Transverse colon (tissue), 4 donors: ENCODE measurements around the gene SELPLG. TPM values are rescaled to one million over a fixed set of nuclear protein-coding genes. Genes with fewer than 3 reads are reported as not detected.

ENCODE experiments used
- DNase-seq: peaks from one replicate; pipeline ENCODE4 v3.0.0-alpha.2; 2019
- H3K27ac ChIP-seq, 4 donors: fragments of 200-600 bp; sonication (generic); 2 replicates each; pipeline ENCODE4 v1.5.1; 2016 to 2018; ENCODE audit warnings: inconsistent platforms in 4 of 4
- H3K27me3 ChIP-seq: fragments of 200-600 bp; sonication (generic); 2 replicates; pipeline ENCODE4 v1.5.1; 2017; ENCODE audit warnings: inconsistent platforms
- H3K36me3 ChIP-seq, 4 donors: fragments of 200-600 bp; sonication (generic); 2 replicates each; pipeline ENCODE4 v1.5.1; 2017 to 2019; ENCODE audit warnings: inconsistent platforms in 4 of 4
- H3K4me1 ChIP-seq, 4 donors: fragments of 200-600 bp; sonication (generic); 2 replicates each; pipeline ENCODE4 v1.5.1; 2017 to 2020; ENCODE audit warnings: inconsistent platforms in 4 of 4
- H3K4me3 ChIP-seq, 4 donors: fragments of 200-600 bp; sonication (generic); 1 replicate in 1 of 4; 2 replicates in 3 of 4; pipeline versions ENCODE4 v1.5.1 to v1.6.1; 2017 to 2019; ENCODE audit warnings: inconsistent platforms in 4 of 4
- H3K9me3 ChIP-seq, 2 donors: fragments of 200-600 bp; sonication (generic); 2 replicates each; pipeline ENCODE4 v1.5.1; 2017 to 2019; ENCODE audit warnings: inconsistent platforms in 2 of 2
- EP300 ChIP-seq: sonication (generic); formaldehyde crosslinking; IDR thresholded peaks from one replicate; pipeline ENCODE4 v1.6.1; 2017; ENCODE audit warnings: antibody characterized with exemption, low read depth
- POLR2A ChIP-seq: fragments of 450-650 bp; IDR thresholded peaks from one replicate; pipeline ENCODE4 v1.6.1; 2016; ENCODE audit warnings: antibody characterized with exemption, mild to moderate bottlenecking, moderate library complexity
- POLR2AphosphoS5 ChIP-seq, 3 donors: sonication (generic); formaldehyde crosslinking; IDR thresholded peaks; one replicate each; pipeline ENCODE4 v1.6.1; 2016; ENCODE audit warnings: antibody characterized with exemption in 3 of 3
- WGBS, 2 donors: methylation state at CpG; one replicate each; pipeline ENCODE4 v1.1.5; 2018; ENCODE audit warnings: low coverage in 1 of 2; 5-methylcytosine and 5-hydroxymethylcytosine counted together
- in situ Hi-C, 4 donors: fragments of 200-750 bp; cut with MboI; loops; one replicate each; pipeline versions ENCODE4 v1.15.0 to v1.15.1; 2017; ENCODE audit warnings: low sequenced_read_pairs in 3 of 4, low pct_ligation_motif_present in 1 of 4, low pct_unique_long_range_greater_than_20kb in 1 of 4
- intact Hi-C: fragments of 100-400 bp; cut with DNase I; formaldehyde crosslinking; loops from one replicate; pipeline ENCODE4 v1.15.1; 2023; ENCODE audit warnings: low total_unique reads
- total RNA-seq, 4 donors: library from RNA; depleted of rRNA; stranded (reverse); fragments of >200 nt; gene quantifications; one replicate each; pipeline ENCODE4 v1.1.0, GENCODE V29; 2016
- TF ChIP-seq, protein P1 (sequence below), 5 experiments: fragments of 200-600 bp in 3 of 5; fragments of 450-650 bp in 2 of 5; sonication (generic) in 3 of 5; IDR thresholded peaks; 1 replicate in 2 of 5; 2 replicates in 3 of 5; pipeline ENCODE4 v1.5.1; 2016 to 2017; ENCODE audit warnings: antibody characterized with exemption in 5 of 5, inconsistent platforms in 3 of 5, mild to moderate bottlenecking in 2 of 5, moderate library complexity in 1 of 5

The SELPLG gene
- total RNA-seq, 4 donors from 2014 or later: 1.6 to 9.4 (median 3.6) TPM

DNA sequence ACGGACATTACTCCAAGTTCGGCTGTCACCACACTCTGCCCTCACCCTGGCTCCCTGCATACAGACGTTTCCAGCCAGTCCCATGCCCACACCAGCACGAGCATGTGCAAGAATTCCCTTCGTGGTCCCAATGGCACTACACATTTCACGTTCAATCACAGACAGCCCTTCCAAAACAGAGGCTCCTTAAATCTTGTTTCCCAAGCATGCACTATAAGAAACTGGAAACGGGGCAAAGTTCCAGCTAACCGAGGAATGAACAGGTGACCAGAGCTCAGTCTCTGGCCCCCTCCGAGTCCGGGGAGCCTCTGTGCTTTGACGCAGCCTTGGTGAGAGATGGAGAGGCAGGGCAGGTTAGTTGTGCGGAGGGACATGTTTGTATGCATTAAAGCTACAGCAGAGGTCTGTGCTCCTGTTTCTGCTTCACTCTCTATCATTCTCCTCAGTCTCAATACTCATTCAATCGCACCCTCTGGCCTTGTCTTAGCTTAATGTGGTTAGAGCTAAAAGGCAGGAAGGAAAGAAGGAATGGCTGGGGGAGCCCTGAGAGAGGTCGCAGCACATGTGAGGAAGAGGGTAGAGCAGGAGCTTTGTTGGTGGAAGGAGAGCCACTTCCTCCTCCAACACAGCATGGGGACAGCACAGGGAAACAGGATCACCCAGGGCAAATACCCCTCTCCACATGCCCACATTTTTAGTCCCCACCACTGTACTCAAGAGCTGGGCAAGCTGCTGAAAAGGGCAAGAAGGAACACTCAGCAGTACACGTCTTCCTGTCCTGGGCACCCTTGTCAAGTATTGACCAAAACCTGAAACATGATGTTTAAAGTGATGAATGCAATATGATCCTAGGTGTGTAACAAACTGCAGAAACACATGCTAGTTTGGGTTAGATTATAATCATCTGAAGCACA, 12.2 kb upstream of the SELPLG start:
- H3K36me3 ChIP-seq: peaks cover 0 to 44% (median 10%) of the 10 kb centered on the region in 4 donors

DNA sequence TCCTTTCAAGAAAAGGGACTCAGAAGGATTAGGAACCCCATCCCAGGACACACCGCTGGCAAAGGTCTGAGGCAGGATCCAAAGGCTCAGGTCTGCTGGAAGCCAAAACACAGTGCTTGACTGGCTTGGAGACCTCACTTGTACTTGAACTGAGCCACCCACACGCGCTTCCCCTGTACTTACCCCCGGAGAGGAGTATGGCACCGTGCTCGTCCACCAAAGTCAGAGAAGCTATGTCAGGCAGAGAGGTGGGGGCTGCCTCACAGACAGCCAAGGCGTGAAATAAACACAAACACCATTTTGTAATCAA, 11.1 kb upstream of the SELPLG start:
- 80 to 97% methylated on average over 1 to 7 of the region's 7 CpGs for WGBS, 2 donors
- TF ChIP-seq EP300 (no peak), POLR2AphosphoS5 (IDR thresholded peaks at IDR 0.05) (no peak), POLR2A (no peak)
- TF ChIP-seq, protein P1, sequence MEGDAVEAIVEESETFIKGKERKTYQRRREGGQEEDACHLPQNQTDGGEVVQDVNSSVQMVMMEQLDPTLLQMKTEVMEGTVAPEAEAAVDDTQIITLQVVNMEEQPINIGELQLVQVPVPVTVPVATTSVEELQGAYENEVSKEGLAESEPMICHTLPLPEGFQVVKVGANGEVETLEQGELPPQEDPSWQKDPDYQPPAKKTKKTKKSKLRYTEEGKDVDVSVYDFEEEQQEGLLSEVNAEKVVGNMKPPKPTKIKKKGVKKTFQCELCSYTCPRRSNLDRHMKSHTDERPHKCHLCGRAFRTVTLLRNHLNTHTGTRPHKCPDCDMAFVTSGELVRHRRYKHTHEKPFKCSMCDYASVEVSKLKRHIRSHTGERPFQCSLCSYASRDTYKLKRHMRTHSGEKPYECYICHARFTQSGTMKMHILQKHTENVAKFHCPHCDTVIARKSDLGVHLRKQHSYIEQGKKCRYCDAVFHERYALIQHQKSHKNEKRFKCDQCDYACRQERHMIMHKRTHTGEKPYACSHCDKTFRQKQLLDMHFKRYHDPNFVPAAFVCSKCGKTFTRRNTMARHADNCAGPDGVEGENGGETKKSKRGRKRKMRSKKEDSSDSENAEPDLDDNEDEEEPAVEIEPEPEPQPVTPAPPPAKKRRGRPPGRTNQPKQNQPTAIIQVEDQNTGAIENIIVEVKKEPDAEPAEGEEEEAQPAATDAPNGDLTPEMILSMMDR (IDR thresholded peaks at IDR 0.05): no peak
- Histone ChIP-seq H3K27ac (peak overlapping the region in 2 of 4 donors; percentile 21 to 59), H3K36me3 (peaks cover 0 to 38% (median 8%) of the 10 kb centered on the region in 4 donors), H3K9me3 (no peaks in the 10 kb centered on the region), H3K4me3 (no peak overlapping the region), H3K27me3 (no peaks in the 10 kb centered on the region), H3K4me1 (peaks cover 0 to 24% (median 6%) of the 10 kb centered on the region in 4 donors)
- intact Hi-C loops: no loop called here
- in situ Hi-C loops: no loop called here
- no peak for DNase-seq

More for the DNA sequence above, 12.2 kb upstream of the SELPLG start:
- WGBS, 2 donors: 82 to 83% methylated on average over 9 to 15 of the region's 15 CpGs
- in situ Hi-C loops (no loop called here), intact Hi-C loops (no loop called here)
- H3K27me3 ChIP-seq: no peaks in the 10 kb centered on the region
- no peaks in the 10 kb centered on the region for H3K9me3 ChIP-seq
- peak overlapping the region in 1 of 4 donors; percentile 22 for H3K27ac ChIP-seq
- peaks cover 0 to 24% (median 6%) of the 10 kb centered on the region in 4 donors for H3K4me1 ChIP-seq
- H3K4me3 ChIP-seq: no peak overlapping the region
- TF ChIP-seq EP300: no peak
- TF ChIP-seq POLR2A: no peak
- no peak for TF ChIP-seq POLR2AphosphoS5 (IDR thresholded peaks at IDR 0.05)
- TF ChIP-seq, protein P1 (IDR thresholded peaks at IDR 0.05): no peak
- no peak for DNase-seq

DNA sequence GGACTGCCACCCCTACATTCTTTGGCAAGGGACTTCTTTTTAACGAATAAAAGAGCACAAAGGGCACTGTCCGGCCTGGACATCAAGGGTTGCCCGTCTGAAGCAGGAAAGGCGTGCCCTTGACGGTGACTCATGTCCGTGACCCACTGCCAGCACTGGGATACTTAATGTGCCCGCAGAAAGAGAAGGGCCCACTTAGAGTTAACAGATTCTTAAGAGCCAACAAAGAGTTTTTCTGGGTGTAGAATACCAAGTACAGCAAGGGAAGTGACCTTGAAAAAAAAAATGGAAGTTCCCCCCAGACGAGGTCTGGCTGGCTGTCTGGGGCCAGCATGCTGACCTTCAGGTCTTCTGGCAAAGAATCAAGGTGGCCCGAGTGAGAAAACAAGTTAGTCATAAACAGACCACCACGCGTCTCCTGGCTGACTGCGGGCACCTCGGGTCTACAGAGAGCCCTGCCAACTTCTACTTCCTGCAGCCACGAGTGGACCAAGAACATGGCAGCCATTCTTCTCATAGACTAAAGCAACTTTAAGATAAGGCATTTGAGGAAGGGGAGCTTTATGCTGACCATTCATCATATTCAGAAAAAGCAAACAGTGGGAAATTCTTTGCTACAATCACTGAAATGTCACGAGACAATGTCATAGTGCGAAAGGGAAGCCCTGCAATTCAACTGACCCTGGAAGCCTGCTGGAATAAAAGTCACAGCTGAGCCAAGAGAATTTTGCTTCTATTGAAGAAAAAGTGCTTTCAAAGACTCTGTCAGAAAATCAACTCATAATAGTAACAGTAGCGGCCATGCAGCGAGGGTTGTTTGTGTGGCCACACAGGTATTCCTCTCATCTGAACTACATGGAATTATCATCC, 10.5 kb upstream of the SELPLG start:
- WGBS, 2 donors: 75 to 86% methylated on average over 12 to 18 of the region's 18 CpGs
- no peaks in the 10 kb centered on the region for H3K9me3 ChIP-seq
- peaks cover 0 to 38% (median 6%) of the 10 kb centered on the region in 4 donors for H3K36me3 ChIP-seq
- H3K27me3 ChIP-seq: no peaks in the 10 kb centered on the region
- DNase-seq: no peak
- in situ Hi-C loops: no loop called here
- H3K4me1 ChIP-seq: peaks cover 0 to 24% (median 6%) of the 10 kb centered on the region in 4 donors
- peak overlapping the region; percentile 21 to 59 (median 41) for H3K27ac ChIP-seq
- H3K4me3 ChIP-seq: no peak overlapping the region
- intact Hi-C loops: no loop called here
- peak in 1 of 3 donors; percentile 8 for TF ChIP-seq POLR2AphosphoS5 (IDR thresholded peaks at IDR 0.05)
- TF ChIP-seq, protein P1 (IDR thresholded peaks at IDR 0.05): no peak
